Neural cell (in vitro differentiated cells): Measurements from ENCODE around the gene SDK1. TPM values are rescaled to one million over a fixed set of nuclear protein-coding genes. Genes with fewer than 3 reads are reported as not detected.

Experiments used
- H2AFZ ChIP-seq: fragments of 200-600, 300-800 bp; sonication (generic), shearing (Covaris generic); 2 replicates; pipeline ENCODE4 v1.6.0; 2014; ENCODE audit warnings: low read depth, mild to moderate bottlenecking, antibody characterized with exemption, low read length, moderate library complexity
- H3F3A ChIP-seq: fragments of 200-600 bp; shearing (Covaris generic); 2 replicates; pipeline ENCODE4 v1.6.1; 2016; ENCODE audit warnings: mild to moderate bottlenecking, moderate library complexity, mixed read lengths, antibody characterized with exemption, low read length; ENCODE audit not compliant: insufficient read depth, poor library complexity, severe bottlenecking
- H3K27ac ChIP-seq: fragments of 200-600, 300-800 bp; sonication (generic), shearing (Covaris generic); 2 replicates; pipeline ENCODE4 v1.5.1; 2014; ENCODE audit warnings: mild to moderate bottlenecking, low read length, moderate library complexity
- H3K27me3 ChIP-seq: fragments of 300-800, 200-600 bp; sonication (generic), shearing (Covaris generic); 2 replicates; pipeline ENCODE4 v1.6.0; 2014; ENCODE audit warnings: mild to moderate bottlenecking, low read depth, low read length, moderate library complexity; ENCODE audit not compliant: insufficient read depth
- H3K36me3 ChIP-seq: fragments of 300-800, 200-600 bp; sonication (generic), shearing (Covaris generic); 2 replicates; pipeline ENCODE4 v1.5.1; 2014; ENCODE audit warnings: mild to moderate bottlenecking, antibody characterized with exemption, low read length, moderate library complexity; ENCODE audit not compliant: insufficient read depth
- H3K4me2 ChIP-seq: fragments of 300-800, 200-600 bp; sonication (generic), shearing (Covaris generic); 2 replicates; pipeline ENCODE4 v1.6.0; 2014; ENCODE audit warnings: mild to moderate bottlenecking, low read length
- H3K4me3 ChIP-seq: fragments of 300-800, 200-600 bp; sonication (generic), shearing (Covaris generic); 2 replicates; pipeline ENCODE4 v1.5.1; 2014; ENCODE audit warnings: mild to moderate bottlenecking, low read length, moderate library complexity
- H3K79me2 ChIP-seq: fragments of 200-600 bp; shearing (Covaris generic); replicated peaks from 2 replicates; pipeline ENCODE4 v1.6.0; 2014; ENCODE audit warnings: mild to moderate bottlenecking, low read length, moderate library complexity; ENCODE audit not compliant: insufficient read depth
- H3K9ac ChIP-seq: fragments of 300-800, 200-600 bp; sonication (generic), shearing (Covaris generic); 2 replicates; pipeline ENCODE4 v1.6.1; 2016; ENCODE audit warnings: mild to moderate bottlenecking, low read length, mixed read lengths
- H3K9me2 ChIP-seq: fragments of 200-600 bp; shearing (Covaris generic); 2 replicates; pipeline ENCODE4 v1.6.1; 2016; ENCODE audit warnings: mild to moderate bottlenecking, low read length, mixed read lengths; ENCODE audit not compliant: insufficient read depth
- H3K9me3 ChIP-seq: fragments of 200-600, 300-800 bp; sonication (generic), shearing (Covaris generic); 2 replicates; pipeline ENCODE4 v1.6.1; 2016; ENCODE audit warnings: mild to moderate bottlenecking, mixed run types, low read length, moderate library complexity, mixed read lengths
- H4K20me1 ChIP-seq: fragments of 200-600 bp; shearing (Covaris generic); 2 replicates; pipeline ENCODE4 v1.6.1; 2016; ENCODE audit warnings: mild to moderate bottlenecking, mixed run types; ENCODE audit not compliant: insufficient read depth
- EP300 ChIP-seq: fragments of 450-650 bp; conservative IDR thresholded peaks from 2 replicates; pipeline ENCODE4 v1.6.1; 2014; ENCODE audit warnings: antibody characterized with exemption, mild to moderate bottlenecking, moderate library complexity; ENCODE audit not compliant: poor library complexity, severe bottlenecking
- EZH2 ChIP-seq: fragments of 200-600, 300-800 bp; shearing (Covaris generic), sonication (generic); IDR thresholded peaks from 2 replicates; pipeline ENCODE4 v1.6.1; 2014; ENCODE audit warnings: antibody characterized with exemption, low read length, borderline replicate concordance, mild to moderate bottlenecking; ENCODE audit not compliant: insufficient read depth, poor library complexity, severe bottlenecking
- MXI1 ChIP-seq: fragments of 450-650 bp; conservative IDR thresholded peaks from 2 replicates; pipeline ENCODE4 v1.6.1; 2014; ENCODE audit warnings: antibody characterized with exemption, mild to moderate bottlenecking; ENCODE audit not compliant: poor library complexity, severe bottlenecking
- POLR2AphosphoS5 ChIP-seq: IDR thresholded peaks from 2 replicates; pipeline ENCODE4 v1.6.1; 2012
- RAD21 ChIP-seq: fragments of 450-650 bp; conservative IDR thresholded peaks from 2 replicates; pipeline ENCODE4 v1.6.1; 2014; ENCODE audit warnings: antibody characterized with exemption, mild to moderate bottlenecking, moderate library complexity
- SMC3 ChIP-seq: fragments of 450-650 bp; conservative IDR thresholded peaks from 2 replicates; pipeline ENCODE4 v1.6.1; 2014; ENCODE audit warnings: antibody characterized with exemption, mild to moderate bottlenecking, moderate library complexity; ENCODE audit not compliant: poor library complexity
- TAF1 ChIP-seq: IDR thresholded peaks from 2 replicates; pipeline ENCODE4 v1.6.1; 2012; ENCODE audit warnings: low read depth
- polyA plus RNA-seq: library from polyadenylated mRNA; depleted of rRNA; stranded (reverse); fragments of >200 nt; gene quantifications from 2 replicates; pipeline ENCODE4 v1.2.3, GENCODE V29; 2014
- TF ChIP-seq, protein P1 (sequence below): fragments of 450-650 bp; IDR thresholded peaks from 2 replicates; pipeline ENCODE4 v1.5.1; 2014; ENCODE audit warnings: antibody characterized with exemption, mild to moderate bottlenecking, moderate library complexity; ENCODE audit not compliant: poor library complexity, severe bottlenecking
- TF ChIP-seq, protein P2 (sequence below): IDR thresholded peaks from 2 replicates; pipeline ENCODE4 v1.6.1; 2012; ENCODE audit warnings: borderline replicate concordance

SDK1 gene
- polyA plus RNA-seq, 1 donor from 2014 or later: 2.7 TPM

DNA sequence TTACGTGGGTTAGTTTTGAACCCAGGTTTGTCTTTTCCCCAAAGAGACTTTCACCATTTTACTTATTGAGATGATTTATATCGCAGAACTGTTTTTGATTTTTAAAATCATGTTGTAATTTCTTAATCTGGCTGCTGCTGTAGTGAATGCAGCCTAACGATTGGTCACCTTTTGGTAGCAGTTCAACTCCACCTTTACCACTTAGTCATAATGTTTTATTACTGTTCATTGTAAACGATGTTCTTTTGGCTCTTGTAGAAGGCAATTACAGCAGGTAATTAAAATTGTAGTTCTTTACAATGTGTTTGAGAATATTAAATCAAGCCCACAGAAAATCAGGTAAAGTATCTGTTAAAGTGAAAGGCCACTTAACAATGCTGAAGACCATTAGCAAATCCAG, 531.1 kb downstream of the SDK1 start (continued):
- TF ChIP-seq RAD21 (no peak), SMC3 (no peak)

DNA sequence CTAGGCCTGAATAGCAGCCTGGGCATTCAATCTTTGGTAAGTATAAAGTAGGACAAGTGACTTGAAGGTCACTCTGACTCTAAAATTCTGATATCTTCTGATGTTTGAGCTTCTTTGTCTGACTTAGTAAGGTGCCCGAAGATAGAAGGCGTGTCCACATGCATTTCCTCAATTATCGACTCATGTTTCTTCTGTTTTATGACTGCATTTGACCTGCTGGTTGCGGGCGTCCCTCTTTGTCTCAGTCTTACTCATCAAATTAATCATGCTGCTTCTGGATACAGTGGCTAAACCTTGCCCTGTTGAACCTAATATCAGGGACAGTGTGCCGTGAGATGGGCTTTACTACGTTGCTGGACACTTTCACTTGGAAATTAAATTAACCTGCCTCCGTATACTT, 534.1 kb downstream of the SDK1 start:
- H3F3A ChIP-seq: no peaks in the 10 kb centered on the region
- no peaks in the 10 kb centered on the region for H3K36me3 ChIP-seq
- H3K9me3 ChIP-seq: no peaks in the 10 kb centered on the region
- no peak overlapping the region for H3K4me2 ChIP-seq
- TF ChIP-seq, protein P1, sequence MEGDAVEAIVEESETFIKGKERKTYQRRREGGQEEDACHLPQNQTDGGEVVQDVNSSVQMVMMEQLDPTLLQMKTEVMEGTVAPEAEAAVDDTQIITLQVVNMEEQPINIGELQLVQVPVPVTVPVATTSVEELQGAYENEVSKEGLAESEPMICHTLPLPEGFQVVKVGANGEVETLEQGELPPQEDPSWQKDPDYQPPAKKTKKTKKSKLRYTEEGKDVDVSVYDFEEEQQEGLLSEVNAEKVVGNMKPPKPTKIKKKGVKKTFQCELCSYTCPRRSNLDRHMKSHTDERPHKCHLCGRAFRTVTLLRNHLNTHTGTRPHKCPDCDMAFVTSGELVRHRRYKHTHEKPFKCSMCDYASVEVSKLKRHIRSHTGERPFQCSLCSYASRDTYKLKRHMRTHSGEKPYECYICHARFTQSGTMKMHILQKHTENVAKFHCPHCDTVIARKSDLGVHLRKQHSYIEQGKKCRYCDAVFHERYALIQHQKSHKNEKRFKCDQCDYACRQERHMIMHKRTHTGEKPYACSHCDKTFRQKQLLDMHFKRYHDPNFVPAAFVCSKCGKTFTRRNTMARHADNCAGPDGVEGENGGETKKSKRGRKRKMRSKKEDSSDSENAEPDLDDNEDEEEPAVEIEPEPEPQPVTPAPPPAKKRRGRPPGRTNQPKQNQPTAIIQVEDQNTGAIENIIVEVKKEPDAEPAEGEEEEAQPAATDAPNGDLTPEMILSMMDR: no peak
- TF ChIP-seq EP300 (no peak), RAD21 (no peak), TAF1 (no peak), EZH2 (no peak), POLR2AphosphoS5 (no peak), MXI1 (no peak), SMC3 (no peak)
- TF ChIP-seq, protein P2, sequence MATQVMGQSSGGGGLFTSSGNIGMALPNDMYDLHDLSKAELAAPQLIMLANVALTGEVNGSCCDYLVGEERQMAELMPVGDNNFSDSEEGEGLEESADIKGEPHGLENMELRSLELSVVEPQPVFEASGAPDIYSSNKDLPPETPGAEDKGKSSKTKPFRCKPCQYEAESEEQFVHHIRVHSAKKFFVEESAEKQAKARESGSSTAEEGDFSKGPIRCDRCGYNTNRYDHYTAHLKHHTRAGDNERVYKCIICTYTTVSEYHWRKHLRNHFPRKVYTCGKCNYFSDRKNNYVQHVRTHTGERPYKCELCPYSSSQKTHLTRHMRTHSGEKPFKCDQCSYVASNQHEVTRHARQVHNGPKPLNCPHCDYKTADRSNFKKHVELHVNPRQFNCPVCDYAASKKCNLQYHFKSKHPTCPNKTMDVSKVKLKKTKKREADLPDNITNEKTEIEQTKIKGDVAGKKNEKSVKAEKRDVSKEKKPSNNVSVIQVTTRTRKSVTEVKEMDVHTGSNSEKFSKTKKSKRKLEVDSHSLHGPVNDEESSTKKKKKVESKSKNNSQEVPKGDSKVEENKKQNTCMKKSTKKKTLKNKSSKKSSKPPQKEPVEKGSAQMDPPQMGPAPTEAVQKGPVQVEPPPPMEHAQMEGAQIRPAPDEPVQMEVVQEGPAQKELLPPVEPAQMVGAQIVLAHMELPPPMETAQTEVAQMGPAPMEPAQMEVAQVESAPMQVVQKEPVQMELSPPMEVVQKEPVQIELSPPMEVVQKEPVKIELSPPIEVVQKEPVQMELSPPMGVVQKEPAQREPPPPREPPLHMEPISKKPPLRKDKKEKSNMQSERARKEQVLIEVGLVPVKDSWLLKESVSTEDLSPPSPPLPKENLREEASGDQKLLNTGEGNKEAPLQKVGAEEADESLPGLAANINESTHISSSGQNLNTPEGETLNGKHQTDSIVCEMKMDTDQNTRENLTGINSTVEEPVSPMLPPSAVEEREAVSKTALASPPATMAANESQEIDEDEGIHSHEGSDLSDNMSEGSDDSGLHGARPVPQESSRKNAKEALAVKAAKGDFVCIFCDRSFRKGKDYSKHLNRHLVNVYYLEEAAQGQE: no peak
- H3K9ac ChIP-seq: no peak overlapping the region
- H2AFZ ChIP-seq: no peak overlapping the region
- H3K79me2 ChIP-seq: no peaks in the 10 kb centered on the region
- H3K27ac ChIP-seq: no peak overlapping the region
- H3K4me3 ChIP-seq: no peak overlapping the region
- H3K9me2 ChIP-seq: no peaks in the 10 kb centered on the region
- H3K27me3 ChIP-seq: no peaks in the 10 kb centered on the region
- no peaks in the 10 kb centered on the region for H4K20me1 ChIP-seq

DNA sequence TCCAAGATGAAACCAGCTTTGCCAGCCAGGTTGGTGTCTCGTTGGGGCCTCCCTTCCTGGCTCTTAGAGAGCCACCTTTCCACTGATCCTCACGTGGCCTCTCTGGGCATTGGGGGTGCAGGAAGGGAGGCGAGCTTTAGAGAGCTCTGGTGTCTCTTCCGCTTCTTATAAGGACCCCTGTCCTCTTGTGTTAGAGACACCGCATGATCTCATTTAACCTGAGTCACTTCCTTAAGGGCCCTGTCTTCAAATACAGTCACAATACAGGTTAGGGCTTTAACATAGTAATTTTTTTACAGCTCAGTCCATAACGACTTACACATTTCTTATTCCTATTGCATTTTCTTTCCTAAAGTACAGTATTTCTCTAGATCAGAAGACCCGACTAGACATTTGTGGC, 535.8 kb downstream of the SDK1 start:
- Histone ChIP-seq H2AFZ (no peak overlapping the region), H4K20me1 (no peaks in the 10 kb centered on the region), H3K9ac (no peak overlapping the region), H3K4me2 (no peak overlapping the region), H3K9me2 (no peaks in the 10 kb centered on the region), H3K27ac (no peak overlapping the region), H3F3A (no peaks in the 10 kb centered on the region), H3K9me3 (no peaks in the 10 kb centered on the region), H3K36me3 (no peaks in the 10 kb centered on the region), H3K4me3 (no peak overlapping the region), H3K27me3 (no peaks in the 10 kb centered on the region), H3K79me2 (no peaks in the 10 kb centered on the region)
- TF ChIP-seq, protein P1: no peak
- no peak for TF ChIP-seq MXI1
- TF ChIP-seq SMC3: no peak
- no peak for TF ChIP-seq POLR2AphosphoS5
- TF ChIP-seq RAD21: no peak
- TF ChIP-seq EZH2: no peak
- TF ChIP-seq EP300: no peak
- no peak for TF ChIP-seq TAF1
- TF ChIP-seq, protein P2: no peak
